Measurements from ENCODE around the gene CPLX1.
"Not testable (repeated sequence)": the region's sequence is repeated elsewhere in the genome, so short reads cannot be mapped to it uniquely, and the experiment has no call there.

CPLX1 gene

DNA sequence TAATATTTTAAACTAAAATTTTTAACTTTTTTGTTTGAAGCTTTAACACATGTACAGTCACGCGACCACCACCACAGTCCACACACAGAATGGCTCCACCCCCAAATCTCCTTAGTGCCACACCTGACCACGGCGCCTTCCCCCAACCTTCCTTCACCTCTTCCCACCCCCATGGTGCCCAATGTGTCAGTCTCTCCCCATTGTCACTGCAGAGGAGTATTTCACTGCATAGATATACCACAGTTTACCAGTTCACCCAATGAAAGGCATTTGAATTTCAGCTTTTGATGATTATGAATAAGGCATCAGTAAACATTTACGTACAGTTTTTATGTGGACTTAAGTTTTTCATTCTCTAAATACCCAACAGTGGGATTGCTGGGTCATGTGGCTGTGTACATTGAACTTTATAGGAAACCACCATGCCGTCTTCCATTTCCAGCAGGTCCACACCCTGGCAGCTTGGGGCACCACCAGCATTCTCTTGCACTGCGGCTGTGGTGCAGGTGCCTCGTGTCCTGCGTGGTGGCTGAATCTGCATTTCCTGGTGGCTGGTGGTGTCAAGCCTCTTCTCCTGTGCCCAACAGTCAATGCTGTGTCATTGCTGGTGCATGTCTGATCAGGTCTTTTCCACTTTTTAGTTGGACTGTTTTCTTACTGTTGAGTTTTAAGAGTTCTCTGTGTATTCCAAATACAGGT is 49.0 kb downstream of the CPLX1 start:
- DNase-seq (ENCODE audit: low read depth in 2 of 2) = no peak

GRCh38 chr4:775485-775884 is 50.4 kb downstream of the CPLX1 start:
- not testable (repeated sequence) for DNase-seq (ENCODE audit: low read depth in 2 of 2)

DNA sequence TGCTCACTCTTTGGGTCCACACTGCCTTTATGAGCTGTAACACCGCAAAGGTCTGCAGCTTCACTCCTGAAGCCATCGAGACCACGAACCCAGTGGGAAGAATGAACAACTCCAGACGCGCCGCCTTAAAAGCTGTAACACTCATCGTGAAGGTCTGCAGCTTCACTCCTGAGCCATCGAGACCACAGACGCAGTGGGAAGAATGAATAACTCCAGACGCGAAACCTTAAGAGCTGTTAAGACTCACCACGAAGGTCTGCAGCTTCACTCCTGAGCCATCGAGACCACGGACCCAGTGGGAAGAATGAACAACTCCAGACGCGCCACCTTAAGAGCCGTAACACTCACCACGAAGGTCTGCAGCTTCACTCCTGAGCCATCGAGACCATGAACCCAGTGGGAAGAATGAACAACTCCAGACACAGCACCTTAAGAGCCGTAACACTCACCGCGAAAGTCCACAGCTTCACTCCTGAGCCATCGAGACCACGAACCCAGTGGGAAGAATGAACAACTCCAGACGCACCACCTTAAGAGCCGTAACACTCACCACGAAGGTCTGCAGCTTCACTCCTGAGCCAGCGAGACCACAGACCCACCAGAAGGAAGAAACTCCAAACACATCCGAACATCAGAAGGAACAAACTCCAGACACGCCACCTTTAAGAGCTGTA is 51.4 kb downstream of the CPLX1 start:
- DNase-seq (ENCODE audit: low read depth in 2 of 2) = not testable (repeated sequence)

GRCh38 chr4:773214-773613 is 52.7 kb downstream of the CPLX1 start:
- DNase-seq (ENCODE audit: low read depth in 2 of 2) = no peak

- DNase-seq (ENCODE audit: low read depth in 2 of 2) = no peak
These were observed 53.2 kb downstream of the CPLX1 start for GRCh38 chr4:772776-773175.

- DNase-seq (ENCODE audit: low read depth in 2 of 2) = no peak
These were observed 53.8 kb downstream of the CPLX1 start for GRCh38 chr4:772118-772517.

DNA sequence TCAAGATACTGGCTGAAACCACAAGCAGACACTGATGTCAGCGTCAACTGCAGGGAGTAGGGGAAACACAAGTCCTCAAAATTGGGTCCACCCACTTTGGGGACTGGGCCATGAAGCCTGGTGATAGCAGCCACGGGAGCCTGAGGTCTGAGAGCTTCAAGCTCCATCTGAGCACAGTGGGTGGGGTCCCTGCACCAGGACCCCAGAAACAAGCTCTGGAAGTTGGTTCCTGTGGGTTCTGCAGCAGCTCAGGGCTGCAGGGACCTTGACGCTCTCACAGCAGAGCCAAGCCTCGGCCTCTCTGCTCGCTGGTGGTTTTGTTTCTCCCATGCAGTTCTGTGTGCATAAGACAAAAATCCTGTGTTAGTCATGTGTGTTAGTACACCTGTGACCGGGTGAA is 54.5 kb downstream of the CPLX1 start:
- DNase-seq (ENCODE audit: low read depth in 2 of 2) = no peak

- DNase-seq (ENCODE audit: low read depth in 2 of 2) = no peak
These were observed 55.9 kb downstream of the CPLX1 start for GRCh38 chr4:770022-770421.

DNA sequence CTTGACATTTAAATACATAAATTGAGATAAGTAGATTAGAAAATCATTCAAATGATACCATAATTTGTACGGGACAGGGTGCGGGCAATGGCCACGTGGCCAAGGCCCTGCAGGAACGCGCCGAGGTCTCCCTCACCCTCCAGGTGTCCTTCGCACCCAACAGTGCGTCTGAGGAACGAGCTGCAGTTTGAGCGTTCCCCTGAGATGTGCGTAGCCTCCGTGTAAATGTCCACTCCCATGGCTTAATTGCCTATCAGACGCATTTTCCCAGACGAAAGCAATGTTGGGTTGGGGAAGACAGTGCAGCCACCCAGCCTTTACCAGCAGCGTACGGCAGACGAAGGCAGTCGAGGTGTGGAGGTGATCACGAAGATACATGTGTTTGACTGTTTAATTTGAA is 56.4 kb downstream of the CPLX1 start:
- no peak for DNase-seq (ENCODE audit: low read depth in 2 of 2)

- no peak for DNase-seq (ENCODE audit: low read depth in 2 of 2)
These were observed 56.9 kb downstream of the CPLX1 start for GRCh38 chr4:768995-769394.

GRCh38 chr4:768076-768475 is 57.9 kb downstream of the CPLX1 start:
- no peak for DNase-seq (ENCODE audit: low read depth in 2 of 2)

DNA sequence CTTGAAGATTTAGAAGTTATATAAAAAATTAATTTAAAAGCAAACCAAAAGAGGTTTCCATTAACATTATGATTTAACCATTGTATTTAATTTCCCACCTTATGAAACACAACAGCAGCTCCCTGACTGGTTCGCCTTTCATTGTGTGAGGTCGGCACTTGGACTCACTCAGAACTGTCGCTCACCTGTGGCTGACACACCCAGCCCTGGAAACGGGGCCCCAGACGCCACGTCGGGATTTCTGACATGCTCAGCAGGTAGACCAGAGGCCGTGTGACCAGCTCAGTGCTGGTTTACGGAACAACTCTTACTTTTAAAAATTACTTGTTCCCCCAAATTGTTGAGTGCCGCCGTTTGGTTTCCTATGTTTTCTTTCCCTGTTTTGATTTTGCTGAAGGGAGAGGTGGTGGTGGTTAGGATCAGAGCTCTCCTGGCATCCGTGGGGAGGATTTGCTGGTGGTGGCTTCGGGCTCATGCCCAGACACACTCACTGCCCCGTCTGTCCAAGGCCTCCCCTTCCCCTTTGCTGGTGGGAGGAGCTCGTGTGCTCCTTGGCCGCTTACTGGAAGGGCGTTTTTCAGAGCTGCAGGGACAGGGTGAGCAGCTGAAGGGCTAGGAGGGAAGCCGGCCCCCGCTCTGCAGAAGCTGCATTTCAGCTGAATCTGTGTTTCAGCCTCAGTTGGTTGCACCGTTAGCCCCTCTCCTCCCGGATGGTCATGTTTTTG is 59.2 kb downstream of the CPLX1 start:
- DNase-seq (ENCODE audit: low read depth in 2 of 2) = no peak

DNA sequence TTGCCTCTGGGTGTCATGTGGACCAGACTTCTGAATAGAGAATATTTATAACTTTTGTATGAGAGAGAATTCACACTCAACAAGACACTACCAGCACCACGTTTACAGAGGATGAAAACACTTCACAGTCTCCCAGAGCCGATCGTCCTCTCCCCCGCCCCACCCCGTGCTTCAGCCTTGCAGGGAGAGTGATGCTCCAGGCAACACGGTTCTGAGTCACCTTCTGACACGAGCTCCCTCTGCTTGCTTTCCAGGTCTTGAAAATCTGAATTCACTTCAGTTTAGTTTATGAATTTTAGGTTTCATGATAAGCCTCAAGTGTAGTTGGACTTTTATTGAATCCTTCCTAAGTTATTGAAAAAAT is 59.8 kb downstream of the CPLX1 start:
- no peak for DNase-seq (ENCODE audit: low read depth in 2 of 2)

DNA sequence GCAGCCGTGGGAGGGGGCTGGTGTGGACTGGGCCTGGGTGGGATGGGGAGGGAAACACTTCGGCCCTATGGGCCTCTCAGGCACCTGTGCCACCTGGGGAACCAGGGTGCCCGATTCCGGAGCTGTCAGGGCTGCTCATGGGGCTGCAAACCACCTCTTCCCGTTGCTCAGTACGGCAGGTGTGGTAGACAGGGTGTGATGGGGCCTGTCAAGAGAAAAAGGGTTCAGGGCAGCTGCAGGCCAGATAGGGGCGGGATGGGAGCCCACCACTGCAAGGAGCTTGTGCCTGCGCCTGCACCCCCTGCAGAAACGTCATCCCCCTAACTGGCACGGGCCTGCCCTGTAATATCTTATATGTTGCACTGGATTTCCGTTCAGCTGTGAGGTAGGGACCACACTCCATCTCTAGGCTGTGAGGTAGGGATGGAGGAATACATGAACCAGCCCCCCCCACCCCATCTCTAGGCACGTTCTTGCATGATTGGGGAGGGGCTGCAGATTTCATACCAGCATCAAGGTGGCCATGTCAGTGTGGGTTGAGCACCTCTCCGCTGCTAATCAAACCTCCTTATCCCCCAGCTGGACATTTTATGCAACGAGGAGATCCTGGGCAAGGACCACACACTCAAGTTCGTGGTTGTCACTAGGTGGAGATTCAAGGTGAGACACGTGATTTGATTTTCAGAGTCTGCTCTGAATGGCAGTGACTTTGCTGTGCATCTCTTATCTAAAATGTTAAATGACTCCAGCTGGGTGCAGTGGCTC is 61.3 kb downstream of the CPLX1 start:
- DNase-seq (ENCODE audit: low read depth in 2 of 2) = no peak

- DNase-seq (ENCODE audit: low read depth in 2 of 2) = no peak
These were observed 62.0 kb downstream of the CPLX1 start for GRCh38 chr4:763922-764321.

DNA sequence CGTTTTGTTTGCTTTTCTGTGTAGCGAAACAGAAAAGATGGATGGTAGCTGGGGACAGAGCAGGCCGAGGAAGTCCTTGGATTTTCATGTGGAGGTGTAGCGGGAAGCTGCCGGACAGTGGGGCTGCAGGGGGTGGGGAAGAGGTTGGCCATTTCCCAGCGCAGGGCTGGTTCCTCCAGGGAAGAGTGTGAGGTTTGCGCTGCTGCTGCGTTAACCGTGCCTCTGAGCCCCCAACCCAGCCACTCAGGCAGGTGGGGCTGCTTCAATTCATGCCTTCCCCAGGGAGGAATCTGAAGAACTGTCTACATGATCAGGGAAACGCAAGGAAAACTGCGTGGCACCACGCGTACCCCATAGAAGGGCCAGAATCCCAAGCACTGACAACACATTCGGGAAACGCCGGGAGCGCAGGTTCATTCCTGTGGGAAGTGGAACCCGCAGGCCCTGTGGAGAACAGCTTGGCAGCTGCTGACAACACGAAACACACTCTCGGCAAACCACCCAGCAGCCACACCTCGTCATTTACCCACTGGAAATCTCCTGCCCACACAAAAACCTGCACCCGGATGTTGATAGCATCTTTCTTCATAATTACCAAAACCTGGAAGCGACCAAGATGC is 62.6 kb downstream of the CPLX1 start:
- no peak for DNase-seq (ENCODE audit: low read depth in 2 of 2)

DNA sequence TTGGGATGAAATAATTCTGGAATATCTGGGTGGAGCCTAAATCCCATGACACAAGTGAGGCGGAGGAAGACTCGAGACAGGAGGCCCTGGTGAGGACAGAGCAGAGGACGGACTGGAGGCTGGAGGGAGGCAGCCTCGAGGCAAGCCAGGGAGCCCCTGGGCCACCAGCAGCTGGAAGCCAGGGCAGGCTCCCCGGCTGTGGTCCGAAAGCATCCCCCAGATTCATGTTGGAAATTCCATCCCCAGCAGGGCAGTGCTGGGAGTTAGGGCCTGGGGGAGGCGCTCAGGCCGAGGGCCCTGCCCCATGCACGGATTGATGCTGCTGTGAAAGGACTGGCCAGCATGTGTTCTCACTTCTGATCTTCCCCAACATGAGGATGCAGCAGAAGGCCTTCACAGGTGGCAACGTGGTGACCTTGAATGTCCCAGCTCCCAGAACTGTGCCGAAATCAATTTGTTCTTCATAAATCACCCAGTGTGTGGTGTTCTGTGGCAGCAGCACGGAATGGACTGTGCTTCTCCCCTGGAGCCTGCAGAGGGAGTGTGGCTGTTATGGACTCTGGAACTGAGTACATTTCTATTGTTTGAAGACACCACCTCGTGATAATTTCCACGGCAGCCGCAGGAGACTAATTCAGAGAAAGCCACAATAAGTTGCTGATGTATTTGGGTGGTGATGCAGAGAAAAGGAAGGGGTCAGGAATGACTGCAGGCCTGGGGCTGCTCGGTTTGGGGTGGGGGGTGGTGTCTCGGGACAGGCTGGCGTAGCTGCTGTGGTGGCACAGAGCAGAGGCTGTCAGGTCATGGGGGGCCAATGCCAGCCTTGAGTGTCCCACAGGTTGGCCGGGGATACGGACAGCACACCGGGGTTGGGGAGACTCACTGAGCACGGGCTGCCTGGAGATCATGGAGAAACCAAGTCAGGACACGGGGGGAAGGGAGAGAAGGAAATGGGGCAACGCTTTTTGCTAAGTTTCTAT is 63.4 kb downstream of the CPLX1 start:
- no peak for DNase-seq (ENCODE audit: low read depth in 2 of 2)

DNA sequence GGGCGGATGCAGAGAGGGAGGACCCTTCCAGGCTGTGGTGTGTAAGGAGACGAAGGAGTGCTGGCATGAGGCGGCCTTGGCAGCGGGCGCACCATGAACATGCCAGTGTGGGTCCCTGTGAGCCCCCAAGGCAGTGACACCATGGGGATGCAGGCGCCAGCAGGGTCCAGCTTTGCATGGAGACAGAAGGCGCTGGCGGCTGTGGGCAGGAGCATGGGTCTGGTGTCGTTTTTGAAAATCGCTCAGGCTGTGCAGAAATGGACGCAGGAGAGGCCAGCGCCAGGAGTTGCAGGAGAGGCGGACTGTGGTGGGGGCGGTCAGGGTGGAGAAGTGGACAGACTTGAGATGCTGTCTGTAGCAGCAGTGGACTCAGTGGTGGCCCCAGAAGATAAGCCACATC is 64.2 kb downstream of the CPLX1 start:
- no peak for DNase-seq (ENCODE audit: low read depth in 2 of 2)

GRCh38 chr4:761086-761485 is 64.8 kb downstream of the CPLX1 start:
- no peak for DNase-seq (ENCODE audit: low read depth in 2 of 2)

- no peak for DNase-seq (ENCODE audit: low read depth in 2 of 2)
These were observed 65.3 kb downstream of the CPLX1 start for GRCh38 chr4:760616-761015.

DNA sequence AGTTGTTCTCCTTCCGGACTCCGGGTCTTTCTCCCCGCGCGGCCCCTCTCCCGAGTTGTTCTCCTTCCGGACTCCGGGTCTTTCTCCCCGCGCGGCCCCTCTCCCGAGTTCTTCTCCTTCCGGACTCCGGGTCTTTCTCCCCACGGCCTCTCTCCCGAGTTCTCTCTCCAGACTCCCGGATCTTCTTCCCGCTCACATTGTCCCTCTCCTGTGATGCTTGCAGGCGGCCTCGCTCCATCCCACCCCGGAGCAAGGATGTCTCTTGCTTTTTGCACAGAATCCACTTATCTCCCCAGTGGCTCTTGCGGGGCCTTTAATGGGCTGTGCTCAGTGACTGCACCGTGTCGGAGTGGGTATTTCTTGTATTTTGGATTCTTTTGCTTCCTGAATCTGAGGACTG is 66.1 kb downstream of the CPLX1 start:
- not testable (repeated sequence) for DNase-seq (ENCODE audit: low read depth in 2 of 2)

Data from stimulated activated CD4-positive, alpha-beta T cell treated with anti-CD3 and anti-CD28 coated beads, Interleukin-4, amount 100 ng/mL, for 48 hours (primary cell).